B cell (primary cell): Measurements from ENCODE around the gene IMMP2L.

Source experiments
- CTCF ChIP-seq: fragments of 200-600 bp; IDR thresholded peaks from one replicate; pipeline ENCODE4 v1.8.0; 2022; ENCODE audit warnings: antibody characterized with exemption, mild to moderate bottlenecking
- EZH2 ChIP-seq: IDR thresholded peaks from 2 replicates; pipeline ENCODE4 v1.6.1; 2012; ENCODE audit warnings: borderline replicate concordance, low read depth, mild to moderate bottlenecking, moderate library complexity, low read length; ENCODE audit not compliant: insufficient read depth, poor library complexity, severe bottlenecking

GRCh38 chr7:111199643-111200042 is 362.6 kb downstream of the IMMP2L start:
- TF ChIP-seq CTCF (no peak), EZH2 (no peak)
